Activated T-cell treated with anti-CD3 and anti-CD28 coated beads, Interleukin-2, amount 50 U/mL, for 24 hours (primary cell): ENCODE measurements around the gene CIRBP.
"Not testable (repeated sequence)": the region's sequence is repeated elsewhere in the genome, so short reads cannot be mapped to it uniquely, and the experiment has no call there.

Source experiments
- DNase-seq: peaks from one replicate; pipeline ENCODE4 v3.0.0-alpha.2; 2020
- H3K27ac Mint-ChIP-seq: 2 replicates; pipeline ENCODE4 v1.8.0; 2020; ENCODE audit warnings: mild to moderate bottlenecking, mixed read lengths
- H3K27me3 Mint-ChIP-seq: 2 replicates; pipeline ENCODE4 v1.8.0; 2020; ENCODE audit warnings: mixed read lengths
- H3K36me3 Mint-ChIP-seq: 2 replicates; pipeline ENCODE4 v1.8.0; 2020; ENCODE audit warnings: low read depth, mixed read lengths
- H3K4me1 Mint-ChIP-seq: 2 replicates; pipeline ENCODE4 v1.8.0; 2020; ENCODE audit warnings: low read depth, mixed read lengths
- H3K4me3 Mint-ChIP-seq: 2 replicates; pipeline ENCODE4 v1.8.0; 2020; ENCODE audit warnings: mild to moderate bottlenecking, moderate library complexity, mixed read lengths
- H3K9me3 Mint-ChIP-seq: 2 replicates; pipeline ENCODE4 v1.8.0; 2020; ENCODE audit warnings: mixed read lengths

The CIRBP gene

DNA sequence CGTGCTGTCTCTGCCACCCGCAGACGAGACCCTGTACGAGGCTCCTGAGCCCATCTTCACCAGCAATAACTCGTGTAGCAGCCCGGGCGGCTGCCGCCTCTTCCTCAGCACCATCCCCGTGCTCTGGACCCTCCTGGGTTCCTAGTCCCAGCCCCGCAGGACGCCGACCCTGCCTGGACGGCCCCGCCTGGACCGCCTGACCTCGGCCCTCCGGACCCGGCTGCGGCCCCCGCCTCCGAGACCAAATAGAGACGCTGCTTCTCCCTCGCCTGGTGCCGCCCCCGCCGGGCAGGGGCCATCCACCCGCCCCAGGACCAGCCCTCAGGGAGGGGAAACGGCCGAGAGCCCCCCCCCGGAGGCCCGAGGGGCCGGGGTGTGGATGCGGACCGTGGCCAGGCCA, 30.7 kb downstream of the CIRBP start:
- Mint-ChIP-seq H3K9me3 (no peaks in the 10 kb centered on the region), H3K4me3 (no peak overlapping the region), H3K27ac (no peak overlapping the region), H3K27me3 (peaks cover 19% of the 10 kb centered on the region), H3K4me1 (peaks cover 5% of the 10 kb centered on the region), H3K36me3 (no peaks in the 10 kb centered on the region)
- DNase-seq: no peak

DNA sequence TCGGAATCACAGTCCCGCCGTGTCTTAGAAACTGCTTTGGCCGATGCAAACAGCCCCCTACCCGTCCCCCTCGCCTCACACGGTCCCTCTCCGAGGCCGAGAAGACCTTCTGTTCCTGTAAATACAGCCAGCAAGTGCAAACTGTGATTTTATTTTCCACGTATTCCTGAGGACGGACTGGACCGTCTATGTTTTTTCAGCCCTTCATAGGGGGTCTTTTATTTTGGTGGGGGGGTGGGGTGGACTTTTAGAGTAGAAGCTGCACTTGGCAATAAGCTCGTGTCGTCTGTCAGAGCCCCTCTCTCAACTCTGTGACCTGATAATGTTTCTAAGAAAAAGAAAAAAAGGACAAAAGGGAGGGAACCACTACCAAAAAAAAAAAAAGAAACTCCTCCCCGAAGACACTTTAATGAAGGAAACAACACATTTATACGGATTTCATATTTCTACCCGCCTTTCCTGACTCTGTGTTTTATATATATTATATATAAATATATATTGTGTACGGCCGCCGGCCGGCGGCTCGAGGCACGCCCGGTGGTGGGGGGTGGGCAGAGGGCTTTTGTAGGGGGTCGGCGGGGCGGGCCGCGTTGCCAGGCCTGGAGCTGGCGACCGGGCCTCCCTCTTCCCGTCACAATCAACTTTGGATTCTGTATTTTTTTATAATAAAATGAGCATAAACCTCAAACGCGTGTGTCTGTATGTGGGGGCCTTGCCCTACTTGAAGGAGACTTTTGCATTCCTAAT, 31.8 kb downstream of the CIRBP start:
- Mint-ChIP-seq H3K4me3 (no peak overlapping the region), H3K36me3 (no peaks in the 10 kb centered on the region), H3K27ac (no peak overlapping the region), H3K27me3 (peaks cover 13% of the 10 kb centered on the region), H3K9me3 (no peaks in the 10 kb centered on the region), H3K4me1 (no peaks in the 10 kb centered on the region)
- DNase-seq: no peak

DNA sequence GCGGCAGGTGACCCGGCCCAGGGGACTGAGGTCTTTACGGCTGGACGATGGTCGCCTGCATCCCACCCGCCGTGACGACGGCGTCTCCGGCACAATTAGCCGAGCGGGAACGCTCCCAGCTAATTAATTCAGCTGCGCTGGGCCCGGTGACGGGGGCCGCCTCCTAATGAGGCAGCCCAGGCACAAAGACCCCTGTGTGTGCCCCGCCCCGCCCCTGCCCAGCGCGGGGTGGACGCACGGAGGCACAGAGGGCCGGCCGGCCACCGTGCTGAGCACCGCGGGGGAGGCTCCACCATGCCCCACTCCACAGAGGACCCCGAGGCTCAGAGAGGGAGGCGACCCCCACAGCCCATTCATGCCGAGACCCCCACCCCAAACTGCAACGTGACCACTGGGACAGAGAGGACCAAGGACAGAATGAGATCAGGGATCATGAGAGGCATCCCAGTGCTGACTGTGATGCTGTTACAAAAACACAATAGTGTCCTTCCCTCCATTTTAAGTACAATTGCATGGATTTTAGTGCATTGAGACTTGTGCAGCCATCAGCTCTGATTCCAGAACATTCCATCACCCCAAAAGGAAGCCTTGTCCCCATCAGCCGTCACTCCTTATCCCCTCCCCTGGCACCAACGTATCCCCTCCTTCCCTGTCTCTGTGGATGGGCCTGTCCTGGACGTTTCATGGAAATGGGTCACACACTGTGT, 33.6 kb downstream of the CIRBP start:
- no peaks in the 10 kb centered on the region for H3K9me3 Mint-ChIP-seq
- no peak for DNase-seq
- no peak overlapping the region for H3K4me3 Mint-ChIP-seq
- no peaks in the 10 kb centered on the region for H3K36me3 Mint-ChIP-seq
- no peak overlapping the region for H3K27ac Mint-ChIP-seq
- H3K27me3 Mint-ChIP-seq: peaks cover 3% of the 10 kb centered on the region
- H3K4me1 Mint-ChIP-seq: no peaks in the 10 kb centered on the region

DNA sequence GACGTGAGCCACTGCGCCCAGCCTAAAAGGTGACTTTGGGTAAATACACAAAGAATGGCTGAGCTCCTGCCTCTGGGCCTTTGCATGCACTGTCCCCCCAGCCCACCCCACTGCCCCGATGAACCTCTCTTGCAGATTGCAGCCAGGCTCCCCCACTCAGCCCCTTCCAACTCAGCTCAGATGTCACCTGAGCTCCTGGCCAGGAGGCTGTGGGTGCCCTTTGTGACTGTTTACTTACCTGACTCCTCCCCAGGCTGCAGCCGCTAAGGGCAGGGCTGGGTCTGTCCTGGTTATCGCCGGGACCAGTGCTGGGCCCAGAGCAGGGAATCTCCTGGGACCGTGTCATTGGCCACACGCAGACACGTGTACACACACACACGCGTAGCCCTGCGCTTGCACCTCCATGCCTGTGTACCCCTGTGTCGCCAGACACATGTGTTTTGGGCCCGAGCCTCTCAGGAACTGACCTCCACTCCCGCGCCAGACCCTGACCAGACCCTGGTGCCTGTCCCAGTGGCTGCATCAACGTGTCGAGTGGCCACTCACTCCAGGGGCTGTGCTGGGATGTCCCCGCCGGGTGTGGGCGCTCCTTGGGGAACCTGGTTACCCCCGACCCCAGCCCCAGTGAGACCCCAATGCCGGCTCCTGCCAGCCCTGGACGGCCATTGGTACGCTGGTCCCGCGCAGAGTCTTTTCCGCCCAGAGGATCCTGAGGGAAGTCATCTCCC, 35.2 kb downstream of the CIRBP start:
- H3K4me3 Mint-ChIP-seq: no peak overlapping the region
- H3K4me1 Mint-ChIP-seq: no peaks in the 10 kb centered on the region
- no peaks in the 10 kb centered on the region for H3K27me3 Mint-ChIP-seq
- no peak overlapping the region for H3K27ac Mint-ChIP-seq
- no peaks in the 10 kb centered on the region for H3K9me3 Mint-ChIP-seq
- DNase-seq: no peak
- H3K36me3 Mint-ChIP-seq: no peaks in the 10 kb centered on the region

DNA sequence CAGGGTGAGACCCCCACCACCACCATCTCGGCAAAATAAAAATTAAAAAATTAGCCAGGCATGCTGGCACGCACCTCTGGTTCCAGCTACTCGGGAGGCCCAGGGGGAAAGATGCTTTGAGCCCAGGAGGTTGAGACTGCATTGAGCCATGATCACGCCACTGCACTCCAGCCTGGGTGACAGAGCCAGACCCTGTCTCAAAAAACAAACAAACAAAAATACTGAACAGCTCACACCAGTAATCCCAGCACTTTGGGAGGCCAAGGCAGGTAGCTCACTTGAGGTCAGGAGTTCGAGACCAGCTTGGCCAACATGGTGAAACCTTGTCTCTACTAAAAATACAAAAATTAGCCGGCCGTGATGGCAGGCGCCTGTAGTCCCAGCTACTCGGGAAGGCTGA, 36.2 kb downstream of the CIRBP start:
- not testable (repeated sequence) for H3K9me3 Mint-ChIP-seq, H3K27me3 Mint-ChIP-seq, H3K4me1 Mint-ChIP-seq, H3K36me3 Mint-ChIP-seq, H3K4me3 Mint-ChIP-seq, H3K27ac Mint-ChIP-seq, DNase-seq

DNA sequence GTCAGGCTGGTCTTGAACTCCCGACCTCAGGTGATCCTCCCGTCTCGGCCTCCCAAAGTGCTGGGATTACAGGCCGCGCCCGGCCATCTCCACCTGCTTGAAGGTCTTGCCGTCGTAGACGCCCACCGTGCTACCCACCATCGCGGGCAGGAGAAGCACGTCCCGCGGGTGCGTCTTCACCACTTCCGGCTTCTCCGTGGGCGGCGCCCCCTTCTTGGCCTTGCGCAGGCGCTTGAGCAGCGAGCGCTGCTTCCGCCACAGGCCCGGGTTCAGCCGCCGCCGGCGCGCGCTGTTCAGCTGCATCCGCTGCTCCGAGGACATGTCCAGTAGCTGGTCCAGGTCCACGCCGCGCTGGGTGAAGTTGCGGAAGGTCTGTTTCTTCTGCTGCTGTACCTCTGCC, 38.2 kb downstream of the CIRBP start:
- no peaks in the 10 kb centered on the region for H3K27me3 Mint-ChIP-seq

DNA sequence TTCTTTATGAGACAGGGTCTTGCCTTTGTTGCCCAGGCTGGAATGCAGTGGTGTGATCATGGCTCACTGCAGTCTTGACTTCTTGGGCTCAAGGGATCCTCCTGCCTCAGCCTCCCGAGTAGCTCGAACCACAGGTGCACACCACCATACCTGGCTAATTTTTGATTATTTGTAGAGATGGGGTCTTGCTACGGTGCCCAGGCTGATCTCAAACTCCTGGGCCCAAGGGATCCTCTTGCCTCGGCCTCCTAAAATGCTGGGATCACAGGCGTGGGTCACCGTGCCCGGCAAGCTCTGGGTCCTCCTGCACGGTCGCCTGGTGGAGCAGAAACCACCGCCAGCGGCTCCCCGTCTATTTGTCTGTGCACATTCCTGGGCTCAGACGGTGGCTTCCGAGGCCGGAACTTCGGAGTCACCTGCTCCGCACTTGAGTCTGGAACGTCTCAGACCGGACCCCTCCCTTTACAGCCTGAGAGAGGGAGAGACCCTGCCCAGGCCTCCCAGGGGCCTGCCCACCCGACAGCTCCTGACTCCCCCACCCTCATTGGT, 38.7 kb downstream of the CIRBP start:
- no peaks in the 10 kb centered on the region for H3K27me3 Mint-ChIP-seq
- H3K9me3 Mint-ChIP-seq: no peaks in the 10 kb centered on the region
- H3K36me3 Mint-ChIP-seq: no peaks in the 10 kb centered on the region
- H3K27ac Mint-ChIP-seq: no peak overlapping the region
- no peaks in the 10 kb centered on the region for H3K4me1 Mint-ChIP-seq
- DNase-seq: no peak
- no peak overlapping the region for H3K4me3 Mint-ChIP-seq

More for the DNA sequence above, 38.2 kb downstream of the CIRBP start:
- Mint-ChIP-seq H3K4me3 (no peak overlapping the region), H3K36me3 (no peaks in the 10 kb centered on the region), H3K27ac (no peak overlapping the region), H3K4me1 (no peaks in the 10 kb centered on the region), H3K9me3 (no peaks in the 10 kb centered on the region)
- no peak for DNase-seq

DNA sequence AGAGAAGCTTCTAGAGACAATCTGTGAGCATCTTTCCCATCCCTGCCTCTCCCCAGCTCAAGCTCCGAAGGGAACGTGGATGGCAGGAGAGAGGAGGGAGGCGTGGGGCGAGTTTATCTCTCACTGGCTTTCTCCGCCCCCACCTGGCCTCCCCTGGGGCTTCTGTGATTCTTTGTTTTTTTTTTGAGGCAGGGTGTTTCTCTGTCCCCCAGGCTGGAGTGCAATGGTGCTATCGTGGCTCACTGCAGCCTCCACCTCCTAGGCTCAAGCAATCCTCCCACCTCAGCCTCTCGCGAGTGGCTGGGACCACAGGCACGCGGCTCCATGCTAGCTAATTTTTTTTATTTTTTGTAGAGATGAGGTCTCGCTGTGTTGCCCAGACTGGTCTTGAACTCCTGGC, 39.6 kb downstream of the CIRBP start:
- H3K36me3 Mint-ChIP-seq: no peaks in the 10 kb centered on the region
- DNase-seq: no peak
- H3K4me1 Mint-ChIP-seq: no peaks in the 10 kb centered on the region
- H3K27ac Mint-ChIP-seq: no peak overlapping the region
- no peaks in the 10 kb centered on the region for H3K9me3 Mint-ChIP-seq
- H3K4me3 Mint-ChIP-seq: no peak overlapping the region
- peaks cover 2% of the 10 kb centered on the region for H3K27me3 Mint-ChIP-seq

DNA sequence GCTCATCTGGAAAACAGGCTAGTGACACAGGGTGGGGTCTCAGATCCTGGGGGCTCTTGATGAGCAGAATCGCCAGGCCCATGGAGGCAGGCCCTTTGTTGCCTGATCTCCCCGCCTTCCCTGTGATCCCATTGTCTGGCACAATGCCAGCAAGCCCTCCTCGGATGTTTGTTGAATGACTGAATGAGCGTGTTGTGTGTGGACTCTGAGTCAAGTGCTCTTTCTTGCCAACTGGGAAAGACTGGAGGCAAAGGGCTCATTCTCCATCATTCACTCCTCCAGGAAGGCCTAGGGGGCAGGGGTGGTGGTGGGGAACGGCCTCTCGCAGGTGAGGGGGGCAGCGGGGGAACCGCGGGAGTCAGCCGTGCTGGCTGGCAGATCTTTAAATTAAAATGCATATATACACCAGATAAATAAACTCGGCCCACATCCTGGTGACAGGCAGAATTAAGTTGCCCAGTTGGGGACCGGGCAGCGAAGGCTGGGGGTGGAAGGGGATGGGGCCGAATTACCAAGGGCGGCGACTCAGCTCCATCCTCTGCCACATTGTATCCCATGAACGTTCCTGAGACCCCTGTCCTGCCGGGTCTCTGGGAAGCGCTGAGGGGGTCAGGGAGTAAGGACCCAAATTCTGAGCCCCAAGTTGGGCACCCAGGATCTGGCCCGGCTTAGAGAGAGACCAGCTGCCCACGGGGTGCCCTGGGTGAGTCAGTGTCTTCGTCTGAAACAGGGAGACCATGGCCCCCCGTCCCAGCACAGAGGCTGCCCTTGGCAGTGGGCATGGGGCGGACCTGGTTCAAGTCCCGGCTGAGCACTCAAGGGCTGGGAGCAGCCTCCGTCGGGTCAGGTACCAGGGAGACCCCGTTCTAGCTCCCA, 41.1 kb downstream of the CIRBP start:
- Mint-ChIP-seq H3K27ac (no peak overlapping the region), H3K4me3 (no peak overlapping the region), H3K9me3 (no peaks in the 10 kb centered on the region), H3K36me3 (no peaks in the 10 kb centered on the region), H3K4me1 (no peaks in the 10 kb centered on the region), H3K27me3 (peaks cover 13% of the 10 kb centered on the region)
- DNase-seq: no peak

DNA sequence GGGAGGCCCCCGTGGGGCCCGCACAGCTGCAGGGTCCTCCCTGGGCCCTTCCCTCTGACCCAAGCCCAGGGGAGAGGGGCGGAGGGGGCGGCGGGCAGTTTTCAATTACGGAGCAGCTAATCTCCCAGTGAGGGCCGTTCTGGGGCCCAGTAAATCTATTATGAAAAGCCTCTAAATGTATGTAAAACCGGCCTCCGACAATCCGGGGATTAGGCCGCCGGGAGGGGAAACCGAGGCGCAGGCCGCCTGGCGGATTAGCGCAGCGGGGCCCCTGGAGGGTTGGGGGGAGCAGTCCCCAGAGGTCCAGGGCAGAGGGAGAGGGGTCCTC, 41.7 kb downstream of the CIRBP start:
- H3K27ac Mint-ChIP-seq: no peak overlapping the region
- no peaks in the 10 kb centered on the region for H3K4me1 Mint-ChIP-seq
- H3K9me3 Mint-ChIP-seq: no peaks in the 10 kb centered on the region
- no peak overlapping the region for H3K4me3 Mint-ChIP-seq
- H3K36me3 Mint-ChIP-seq: no peaks in the 10 kb centered on the region
- H3K27me3 Mint-ChIP-seq: peaks cover 16% of the 10 kb centered on the region
- DNase-seq: no peak

DNA sequence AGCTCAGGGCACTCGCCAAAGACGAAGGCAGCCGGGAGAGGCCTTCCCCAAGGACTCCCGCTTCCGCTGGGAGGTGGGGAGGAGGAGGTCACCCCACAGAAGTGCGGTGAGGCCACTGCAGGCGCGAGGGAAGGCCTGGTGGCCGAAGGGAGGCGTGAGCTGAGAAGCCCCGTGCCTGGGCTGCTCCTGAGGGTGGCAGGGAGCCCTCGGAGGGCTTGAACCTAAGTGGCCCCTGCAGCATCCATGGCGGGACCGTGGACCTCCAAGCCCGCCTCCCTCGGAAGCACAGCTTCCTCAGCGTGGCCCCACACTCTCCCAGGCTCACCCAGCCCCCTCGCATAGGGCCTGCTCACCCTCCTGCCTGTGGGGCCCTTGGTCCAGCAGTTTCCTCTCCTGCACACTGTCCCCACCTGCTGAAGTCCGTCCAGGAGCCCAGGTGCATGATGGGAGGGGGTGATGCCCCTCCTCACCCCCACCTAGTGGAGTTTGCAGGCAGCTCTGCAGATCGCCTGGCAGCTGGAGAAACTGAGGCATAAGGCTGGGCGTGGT, 42.5 kb downstream of the CIRBP start:
- Mint-ChIP-seq H3K9me3 (no peaks in the 10 kb centered on the region), H3K4me3 (no peak overlapping the region), H3K27me3 (peaks cover 22% of the 10 kb centered on the region), H3K4me1 (peaks cover 1% of the 10 kb centered on the region), H3K36me3 (no peaks in the 10 kb centered on the region), H3K27ac (no peak overlapping the region)
- DNase-seq: no peak

DNA sequence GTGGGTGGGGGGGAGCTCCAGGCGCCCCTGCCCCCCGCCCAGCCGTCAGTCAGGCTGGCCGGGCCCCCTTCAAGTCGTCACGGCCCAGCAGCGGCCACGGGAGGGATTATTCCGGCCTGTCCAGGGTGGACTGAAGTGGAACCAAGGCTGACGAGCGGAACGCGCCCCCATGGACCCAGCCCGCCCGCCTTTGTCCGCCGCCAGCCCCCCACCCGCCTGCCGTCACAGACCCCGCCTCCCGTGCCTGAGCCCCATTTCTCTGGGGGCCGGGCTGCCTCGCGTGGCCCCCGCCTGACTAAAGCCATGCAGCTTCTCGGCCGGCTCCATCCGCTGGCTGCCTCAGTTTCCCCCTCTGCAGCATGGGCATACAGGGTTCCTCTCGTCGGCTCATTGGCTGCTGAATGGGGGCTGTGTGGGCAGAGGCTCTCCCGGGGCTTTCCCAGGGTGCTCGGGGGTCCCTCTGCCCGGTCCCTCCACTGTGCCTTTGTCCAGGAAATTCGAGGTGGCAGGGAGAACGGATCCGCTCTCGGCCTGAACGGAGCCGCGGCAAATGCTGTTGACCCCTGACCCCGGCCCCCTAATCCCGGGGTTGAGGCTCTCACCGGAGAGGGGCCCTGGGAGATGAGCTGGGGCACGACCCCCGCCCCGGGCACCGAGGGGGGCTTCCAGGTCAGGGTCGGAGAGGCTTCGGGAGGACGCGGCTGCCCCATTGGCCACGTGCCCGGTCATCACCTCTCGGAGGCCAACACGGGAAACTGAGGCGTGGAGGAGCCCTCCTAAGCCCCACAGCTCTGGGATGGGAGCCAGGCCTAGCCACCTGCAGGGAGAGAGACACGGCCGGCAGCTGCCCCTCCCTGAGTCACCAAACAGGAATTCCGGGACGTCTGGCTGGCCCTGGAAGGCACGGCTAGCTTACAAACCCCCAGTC, 43.9 kb downstream of the CIRBP start:
- Mint-ChIP-seq H3K4me3 (no peak overlapping the region), H3K27ac (no peak overlapping the region), H3K36me3 (no peaks in the 10 kb centered on the region), H3K4me1 (peaks cover 1% of the 10 kb centered on the region), H3K9me3 (no peaks in the 10 kb centered on the region), H3K27me3 (peaks cover 36% of the 10 kb centered on the region)
- no peak for DNase-seq
